Muscle layer of duodenum (tissue), 2 donors: ENCODE data around the gene TIAM2.

Experiments used
- H3K27ac ChIP-seq: one replicate; pipeline ENCODE4 v1.7.0; 2013; ENCODE audit warnings: mild to moderate bottlenecking, low read length
- H3K27me3 ChIP-seq: one replicate; pipeline ENCODE4 v1.7.0; 2013; ENCODE audit warnings: low read depth, mild to moderate bottlenecking, control low read depth, low read length
- H3K36me3 ChIP-seq, 2 donors: one replicate each; pipeline ENCODE4 v1.7.0; 2013; ENCODE audit warnings: low read length in 2 of 2, control low read depth in 1 of 2, mild to moderate bottlenecking in 1 of 2; ENCODE audit not compliant: insufficient read depth in 2 of 2, control insufficient read depth in 1 of 2
- H3K4me1 ChIP-seq, 2 donors: one replicate each; pipeline ENCODE4 v1.7.0; 2013; ENCODE audit warnings: low read length in 2 of 2, mild to moderate bottlenecking in 2 of 2, control low read depth in 1 of 2, moderate library complexity in 1 of 2; ENCODE audit not compliant: insufficient read depth in 2 of 2, control insufficient read depth in 1 of 2
- H3K4me3 ChIP-seq, 2 donors: one replicate each; pipeline ENCODE4 v1.7.0; 2013; ENCODE audit warnings: low read length in 2 of 2, low read depth in 1 of 2, mild to moderate bottlenecking in 1 of 2
- H3K9me3 ChIP-seq, 2 donors: one replicate each; pipeline ENCODE4 v1.7.0; 2013; ENCODE audit warnings: low read length in 2 of 2, control low read depth in 1 of 2, mild to moderate bottlenecking in 1 of 2; ENCODE audit not compliant: control insufficient read depth in 1 of 2
- donor health status: healthy.

TIAM2 gene

DNA sequence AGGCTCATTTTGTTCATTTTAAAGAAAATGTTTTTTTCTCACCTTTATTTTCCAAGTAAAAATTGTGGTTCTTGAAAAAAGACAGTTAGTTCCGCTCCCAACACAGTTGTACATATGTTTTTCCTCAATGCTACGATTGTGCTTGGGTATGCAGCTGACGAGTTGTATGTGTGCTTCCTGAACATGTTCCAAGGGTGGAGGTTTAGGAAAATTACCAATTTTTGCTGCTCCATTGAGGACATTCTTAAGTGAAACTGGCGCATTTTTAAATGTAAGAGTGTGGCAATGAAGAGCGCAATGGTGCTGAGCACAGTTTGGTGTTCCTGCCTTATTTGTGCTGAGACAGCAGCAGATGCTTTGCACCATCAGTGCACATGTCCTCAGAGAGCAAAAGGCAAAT is 198.4 kb downstream of the TIAM2 start:
- no peaks in the 10 kb centered on the region for H3K36me3 ChIP-seq
- H3K27me3 ChIP-seq, result no peaks in the 10 kb centered on the region
- no peak overlapping the region for H3K4me3 ChIP-seq
- no peak overlapping the region for H3K27ac ChIP-seq
- H3K9me3 ChIP-seq, result no peaks in the 10 kb centered on the region
- H3K4me1 ChIP-seq, result peaks cover 8 to 13% of the 10 kb centered on the region in 2 donors

- Histone ChIP-seq H3K4me1 (peaks cover 7% of the 10 kb centered on the region in 2 donors), H3K4me3 (no peak overlapping the region), H3K36me3 (no peaks in the 10 kb centered on the region), H3K27ac (no peak overlapping the region), H3K27me3 (no peaks in the 10 kb centered on the region), H3K9me3 (no peaks in the 10 kb centered on the region)
Observed at GRCh38 chr6:155194399-155194798, 199.3 kb downstream of the TIAM2 start.

GRCh38 chr6:155195903-155196302 is 200.8 kb downstream of the TIAM2 start:
- H3K4me3 ChIP-seq, result no peak overlapping the region
- H3K27me3 ChIP-seq, result no peaks in the 10 kb centered on the region
- H3K36me3 ChIP-seq, result no peaks in the 10 kb centered on the region
- H3K9me3 ChIP-seq, result no peaks in the 10 kb centered on the region
- H3K4me1 ChIP-seq, result peaks cover 0 to 3% of the 10 kb centered on the region in 2 donors
- no peak overlapping the region for H3K27ac ChIP-seq

DNA sequence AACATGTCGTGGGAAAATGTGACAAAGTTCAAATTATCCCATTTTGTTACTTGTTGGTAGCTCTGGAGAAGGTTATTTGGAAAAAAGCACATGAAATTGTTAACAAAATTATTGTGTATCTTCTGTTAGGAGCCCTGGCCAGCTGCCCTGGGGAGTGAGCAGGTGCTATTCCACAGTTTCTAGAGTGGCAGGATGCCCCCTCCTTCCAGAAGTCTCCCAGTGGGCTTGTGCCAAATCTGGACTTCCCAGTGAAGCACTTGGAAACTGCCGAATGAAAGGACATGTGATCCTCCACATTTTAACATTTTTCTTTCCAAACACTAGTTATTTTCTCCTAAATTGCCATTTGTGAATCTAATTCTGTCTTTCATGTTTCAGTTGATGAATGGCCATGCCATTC is 201.8 kb downstream of the TIAM2 start:
- no peak overlapping the region for H3K27ac ChIP-seq
- H3K27me3 ChIP-seq, result no peaks in the 10 kb centered on the region
- no peaks in the 10 kb centered on the region for H3K9me3 ChIP-seq
- no peaks in the 10 kb centered on the region for H3K36me3 ChIP-seq
- H3K4me3 ChIP-seq, result no peak overlapping the region
- H3K4me1 ChIP-seq, result peaks cover 3 to 5% of the 10 kb centered on the region in 2 donors

DNA sequence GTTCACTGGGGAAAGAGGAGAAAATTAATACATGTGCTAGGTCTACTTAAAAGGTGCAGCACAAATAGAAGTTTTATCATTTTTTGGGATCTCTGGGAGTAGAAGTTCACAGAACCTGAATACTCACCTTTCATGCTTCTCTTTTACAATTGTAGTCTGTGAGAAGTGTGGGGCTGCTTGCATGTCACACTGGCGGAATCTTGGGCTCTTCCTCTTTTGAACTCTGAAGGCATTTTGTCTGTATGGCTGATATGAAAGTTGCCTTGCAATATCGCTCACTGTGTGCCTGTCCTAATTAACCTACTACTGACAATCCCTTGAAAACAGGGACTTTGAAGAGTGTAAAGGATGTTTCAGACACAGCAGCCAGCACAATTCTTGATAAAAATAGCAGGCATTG is 202.8 kb downstream of the TIAM2 start:
- Histone ChIP-seq H3K4me1 (peaks cover 3 to 5% of the 10 kb centered on the region in 2 donors), H3K9me3 (no peaks in the 10 kb centered on the region), H3K27me3 (no peaks in the 10 kb centered on the region), H3K27ac (no peak overlapping the region), H3K36me3 (no peaks in the 10 kb centered on the region), H3K4me3 (no peak overlapping the region)

- H3K4me1 ChIP-seq, result peaks cover 0 to 5% of the 10 kb centered on the region in 2 donors
- H3K4me3 ChIP-seq, result no peak overlapping the region
- H3K36me3 ChIP-seq, result no peaks in the 10 kb centered on the region
- no peak overlapping the region for H3K27ac ChIP-seq
- H3K9me3 ChIP-seq, result no peaks in the 10 kb centered on the region
- no peaks in the 10 kb centered on the region for H3K27me3 ChIP-seq
Observed at GRCh38 chr6:155200012-155200411, 204.9 kb downstream of the TIAM2 start.

GRCh38 chr6:155201461-155202226 is 206.5 kb downstream of the TIAM2 start:
- no peak overlapping the region for H3K4me3 ChIP-seq
- H3K27ac ChIP-seq, result no peak overlapping the region

DNA sequence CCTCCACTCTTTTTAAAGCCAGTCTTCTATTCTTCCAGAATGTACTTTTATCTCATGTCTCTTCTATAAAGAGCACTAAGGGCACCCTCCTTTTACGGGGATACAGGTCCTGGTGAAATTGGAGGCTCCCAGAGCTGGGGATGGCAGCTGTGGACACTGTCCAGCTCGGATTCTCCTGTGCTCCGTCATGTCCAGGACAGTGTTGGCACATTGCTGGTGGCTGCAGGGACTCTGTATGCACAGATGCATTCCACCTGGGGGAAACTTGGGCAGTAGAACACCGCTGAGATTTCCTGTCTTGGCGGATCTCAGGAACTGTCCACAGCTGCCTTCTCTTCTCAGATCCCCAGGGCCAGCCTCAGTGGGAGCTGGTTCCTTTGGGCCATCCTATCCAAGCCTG is 212.1 kb downstream of the TIAM2 start:
- no peaks in the 10 kb centered on the region for H3K36me3 ChIP-seq
- H3K27me3 ChIP-seq, result no peaks in the 10 kb centered on the region
- no peaks in the 10 kb centered on the region for H3K4me1 ChIP-seq
- H3K27ac ChIP-seq, result no peak overlapping the region
- no peaks in the 10 kb centered on the region for H3K9me3 ChIP-seq
- no peak overlapping the region for H3K4me3 ChIP-seq

More at GRCh38 chr6:155201461-155202226, 206.5 kb downstream of the TIAM2 start:
- Histone ChIP-seq H3K36me3 (no peaks in the 10 kb centered on the region), H3K27me3 (no peaks in the 10 kb centered on the region), H3K4me1 (peaks cover 0 to 5% of the 10 kb centered on the region in 2 donors), H3K9me3 (no peaks in the 10 kb centered on the region)

DNA sequence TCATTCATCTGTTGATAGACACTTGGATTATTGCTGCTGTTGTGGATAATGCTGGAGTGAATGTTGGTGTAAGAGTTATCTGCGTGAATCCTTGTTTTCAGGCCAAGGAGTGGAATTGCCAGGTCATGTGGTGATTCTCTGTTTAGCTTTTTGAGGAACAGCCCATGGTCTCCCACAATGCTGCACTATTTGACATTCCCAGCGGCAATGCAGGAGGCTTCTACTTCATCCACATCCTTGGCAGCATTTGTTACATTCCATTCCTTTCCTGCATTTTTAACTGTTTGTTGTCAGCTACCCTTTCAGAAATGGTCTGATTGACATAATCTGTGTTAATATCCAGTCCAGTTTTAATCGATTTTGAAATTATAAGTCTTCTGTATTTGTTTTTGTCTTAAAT is 217.0 kb downstream of the TIAM2 start:
- H3K36me3 ChIP-seq, result no peaks in the 10 kb centered on the region
- no peaks in the 10 kb centered on the region for H3K27me3 ChIP-seq
- no peak overlapping the region for H3K4me3 ChIP-seq
- H3K9me3 ChIP-seq, result no peaks in the 10 kb centered on the region
- H3K4me1 ChIP-seq, result no peaks in the 10 kb centered on the region
- H3K27ac ChIP-seq, result no peak overlapping the region

DNA sequence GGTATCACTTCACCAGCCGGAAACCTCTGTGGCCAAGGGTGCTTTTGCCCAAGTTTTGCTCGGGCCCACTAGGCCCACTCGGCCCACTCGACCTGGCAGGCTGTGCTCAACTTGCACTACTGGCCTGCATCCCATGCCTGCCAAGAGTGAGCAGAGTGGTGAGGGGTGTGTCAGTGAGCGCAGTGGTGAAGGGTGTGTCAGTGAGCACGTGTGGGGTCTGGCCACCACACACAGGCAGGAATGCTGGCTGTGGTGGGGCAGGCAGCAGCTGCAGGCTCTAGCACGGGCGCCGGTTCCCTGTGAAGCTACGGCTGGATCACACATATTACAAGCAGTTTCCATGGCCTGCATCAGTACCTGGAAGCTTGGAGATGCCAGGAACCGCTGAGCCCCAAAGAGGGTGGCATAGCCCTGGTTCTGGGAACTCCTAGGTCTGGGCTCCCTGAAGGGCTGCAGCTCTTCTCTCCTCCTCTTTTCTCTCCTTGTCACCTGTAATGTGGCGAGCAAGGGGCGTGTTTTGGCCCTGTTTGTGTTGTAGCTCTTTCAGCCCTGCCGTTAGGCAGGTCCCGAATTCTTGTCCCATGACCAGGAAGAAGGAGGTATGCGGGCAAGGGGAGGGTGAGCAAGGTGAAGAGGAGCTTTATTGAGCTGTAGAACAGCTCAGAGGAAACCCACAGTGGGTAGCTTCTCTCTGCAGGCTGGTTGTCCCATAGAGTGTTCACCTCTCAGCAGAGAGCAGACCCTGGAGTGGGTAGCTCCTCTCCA is 217.7 kb downstream of the TIAM2 start:
- H3K9me3 ChIP-seq, result no peaks in the 10 kb centered on the region
- no peaks in the 10 kb centered on the region for H3K36me3 ChIP-seq
- no peak overlapping the region for H3K27ac ChIP-seq
- H3K4me3 ChIP-seq, result no peak overlapping the region
- no peaks in the 10 kb centered on the region for H3K27me3 ChIP-seq
- no peaks in the 10 kb centered on the region for H3K4me1 ChIP-seq

DNA sequence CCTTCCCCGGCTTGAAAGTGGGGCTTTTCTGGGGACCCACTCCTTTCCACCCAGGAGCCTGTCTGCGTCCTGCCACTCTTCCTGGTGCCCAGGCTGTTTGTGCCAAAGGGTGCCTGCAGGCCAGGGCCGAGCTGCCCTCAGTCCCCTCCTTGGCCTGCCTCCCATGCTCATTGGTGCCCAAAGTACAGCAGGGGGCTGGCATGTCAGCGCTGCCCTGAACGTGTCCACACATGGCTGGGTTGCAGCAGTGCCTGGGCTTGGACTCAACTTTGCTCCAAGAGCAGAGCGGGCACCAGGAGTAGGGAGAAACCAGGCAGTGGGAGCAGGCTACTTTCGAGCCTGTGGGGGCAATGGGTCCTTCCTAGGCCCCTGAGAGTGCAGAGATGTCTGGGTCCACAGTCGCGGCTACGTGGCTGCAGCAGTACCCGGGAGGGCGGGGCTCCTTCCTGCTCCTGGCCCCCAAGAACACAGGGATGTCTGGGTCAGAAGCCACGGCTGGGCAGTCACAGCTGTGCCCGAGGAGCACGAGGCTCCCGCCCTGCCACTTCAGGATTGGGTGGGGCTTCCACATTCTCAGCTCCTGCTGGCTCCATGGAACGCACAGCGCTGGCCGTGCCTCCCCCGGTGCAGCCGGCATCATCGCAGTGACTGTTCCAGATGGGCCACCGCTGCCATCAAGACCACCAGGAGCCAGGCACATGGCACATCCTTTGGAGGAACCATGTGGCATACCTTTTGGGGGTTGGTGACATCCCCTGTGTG is 218.7 kb downstream of the TIAM2 start:
- no peak overlapping the region for H3K27ac ChIP-seq
- no peaks in the 10 kb centered on the region for H3K4me1 ChIP-seq

More for the DNA sequence above, 218.7 kb downstream of the TIAM2 start:
- no peaks in the 10 kb centered on the region for H3K36me3 ChIP-seq
- no peaks in the 10 kb centered on the region for H3K27me3 ChIP-seq
- H3K4me3 ChIP-seq, result no peak overlapping the region
- H3K9me3 ChIP-seq, result no peaks in the 10 kb centered on the region
